HG03159 (cell line): ENCODE measurements around the gene CTDSPL.

Source experiments
- ATAC-seq: cut with Tn5 transposase; IDR thresholded peaks from one replicate; pipeline ENCODE4 v1.9.1; 2021; ENCODE audit warnings: mild to moderate bottlenecking, moderate library complexity; ENCODE audit not compliant: unreplicated experiment

Gene CTDSPL

DNA sequence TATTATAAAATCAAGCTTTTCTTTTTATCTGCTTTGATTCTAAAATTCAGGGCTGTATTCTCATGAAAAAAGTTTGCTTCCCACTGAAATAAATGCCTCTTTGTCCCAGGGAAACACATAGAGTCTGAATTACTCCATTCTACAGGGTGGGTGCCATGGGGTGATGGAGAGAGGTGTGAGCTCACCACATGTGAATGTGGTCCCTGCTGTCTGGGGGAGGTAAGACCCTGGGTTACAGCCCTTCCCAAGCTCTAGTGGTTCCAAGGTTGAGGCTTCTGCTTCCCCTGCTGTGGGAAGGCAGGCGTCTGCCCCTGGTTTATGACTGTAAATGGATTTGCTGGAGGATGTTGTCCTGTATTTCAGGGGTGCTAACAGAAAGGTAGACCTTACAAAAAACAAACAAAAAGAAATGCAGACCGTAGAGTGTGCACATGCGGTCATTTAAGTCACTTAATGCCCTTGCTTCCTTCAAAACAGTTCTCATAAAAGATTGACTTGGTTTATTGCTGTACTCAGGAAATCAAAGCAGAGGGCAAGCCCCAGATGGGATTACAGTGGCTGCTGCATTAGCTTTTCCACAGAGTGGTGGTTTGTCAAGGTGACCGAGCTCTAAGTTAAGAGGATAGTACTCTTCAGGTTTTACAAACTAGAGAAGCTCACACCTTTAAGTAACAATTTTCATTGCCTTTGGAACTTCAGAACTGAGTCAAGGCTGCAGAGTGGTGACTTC, 49.2 kb downstream of the CTDSPL start:
- no peak for ATAC-seq

DNA sequence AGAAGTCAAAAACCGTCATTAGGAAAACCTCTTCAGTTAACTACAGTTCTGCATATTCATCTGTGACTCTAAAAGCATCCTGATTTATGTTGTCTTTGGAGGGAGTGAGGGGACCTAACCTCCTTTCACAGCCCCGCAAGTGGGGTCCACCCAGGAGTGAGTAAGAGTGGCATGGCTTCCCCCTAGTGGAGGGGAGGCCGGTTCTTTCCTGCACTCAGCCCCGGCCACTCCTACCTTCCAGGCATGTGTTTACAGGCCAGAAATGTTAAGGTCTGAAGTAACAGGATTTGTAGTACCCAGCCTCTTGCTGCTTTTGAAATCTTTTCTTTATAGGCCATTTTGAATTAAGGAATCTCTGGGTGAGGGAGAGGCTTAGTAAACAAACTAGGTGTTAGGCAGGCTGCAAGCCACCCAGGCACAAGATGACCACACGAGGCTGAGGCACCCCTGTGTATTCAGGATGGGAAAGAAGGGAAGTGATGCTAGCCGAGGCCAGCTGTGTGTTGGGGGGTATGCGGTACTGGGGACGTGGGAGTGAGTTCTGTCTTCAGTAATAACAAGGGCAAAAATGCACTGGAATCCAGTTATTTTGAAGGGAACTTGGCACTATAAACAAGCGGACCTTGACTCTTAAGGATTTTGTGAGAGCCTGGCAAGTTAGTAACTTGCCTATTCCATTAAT, 50.5 kb downstream of the CTDSPL start:
- no peak for ATAC-seq

DNA sequence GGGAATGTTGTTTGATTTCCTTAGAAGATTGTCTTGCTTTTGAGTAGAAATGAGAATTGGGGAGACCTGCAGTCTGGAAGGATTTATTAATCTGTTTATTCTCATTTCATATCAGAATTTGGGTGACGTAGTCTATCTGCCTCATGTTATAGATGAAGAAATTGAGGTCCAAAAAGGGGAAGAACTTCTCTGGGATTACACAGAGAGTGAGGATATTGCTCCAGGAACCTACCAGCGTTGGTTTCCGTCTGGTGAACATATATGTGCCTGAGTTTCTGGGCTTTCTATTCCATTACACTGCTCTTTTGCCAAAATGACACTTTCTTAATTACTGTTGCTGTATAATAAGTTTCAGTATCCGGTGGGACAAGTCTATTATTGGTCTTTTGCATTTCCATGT, 51.8 kb downstream of the CTDSPL start:
- no peak for ATAC-seq

DNA sequence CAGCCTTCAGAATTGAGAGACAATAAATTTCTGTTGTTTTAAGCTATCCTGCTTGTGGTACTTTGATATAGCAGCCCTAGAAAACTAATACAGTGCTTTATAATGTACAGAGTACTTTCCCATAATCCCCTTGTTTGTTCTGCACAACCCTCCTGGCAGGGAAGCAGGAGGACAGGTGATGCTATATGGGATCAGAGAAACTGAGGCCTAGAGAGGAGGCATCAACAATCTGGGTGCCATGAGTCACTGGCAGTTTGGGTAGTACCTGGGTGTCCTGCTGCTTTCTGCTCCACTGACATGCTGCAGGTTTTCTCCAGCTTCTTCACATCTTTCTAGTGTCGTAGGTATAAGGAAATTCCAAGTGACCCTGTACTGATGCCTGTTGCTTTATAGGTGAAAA, 55.0 kb downstream of the CTDSPL start:
- ATAC-seq: no peak

DNA sequence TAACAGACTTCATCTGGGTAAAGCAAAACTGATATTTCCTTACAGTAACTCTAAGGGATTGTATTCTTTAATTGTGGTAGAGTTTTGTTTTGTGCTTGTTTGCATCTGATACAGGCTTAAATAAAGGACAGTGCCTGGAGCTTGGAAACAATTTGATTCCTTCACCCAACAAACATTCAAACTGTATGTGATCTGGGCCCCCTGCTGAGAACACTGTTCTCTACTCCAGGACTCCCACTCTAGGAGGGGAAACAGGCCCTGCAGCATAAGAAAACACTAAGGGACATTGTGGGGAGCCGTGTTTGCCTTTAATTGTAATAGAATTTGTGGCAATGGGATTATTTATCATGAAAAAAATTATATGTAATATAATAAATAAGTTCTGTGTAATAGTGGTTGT, 56.9 kb downstream of the CTDSPL start:
- ATAC-seq: no peak

DNA sequence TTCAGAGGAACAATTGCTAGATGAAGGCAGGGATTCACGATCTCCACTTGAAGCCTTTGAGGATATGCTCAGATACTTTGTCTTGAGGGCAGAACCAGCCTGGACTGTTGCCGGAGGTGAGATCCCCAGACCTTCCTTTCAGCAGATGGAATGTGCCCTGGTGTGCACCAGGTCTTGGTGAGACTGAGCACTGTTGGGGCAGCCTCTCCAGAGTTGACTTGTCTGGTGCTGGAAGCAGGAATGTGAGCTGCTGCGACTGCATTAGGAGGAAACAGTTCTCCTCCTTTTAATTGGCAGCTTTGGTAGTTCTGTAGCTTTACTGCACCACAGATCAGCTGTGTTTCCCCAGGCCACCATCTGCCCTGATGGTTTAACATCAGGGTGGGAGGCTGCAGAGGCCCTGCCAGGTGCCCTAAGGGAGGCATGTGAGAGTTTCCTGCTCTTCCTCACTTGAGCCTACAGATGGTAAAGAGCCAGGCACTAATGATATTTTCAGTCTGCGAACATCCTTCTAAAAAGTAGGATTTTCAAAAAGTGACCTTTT, 58.5 kb downstream of the CTDSPL start:
- no peak for ATAC-seq

DNA sequence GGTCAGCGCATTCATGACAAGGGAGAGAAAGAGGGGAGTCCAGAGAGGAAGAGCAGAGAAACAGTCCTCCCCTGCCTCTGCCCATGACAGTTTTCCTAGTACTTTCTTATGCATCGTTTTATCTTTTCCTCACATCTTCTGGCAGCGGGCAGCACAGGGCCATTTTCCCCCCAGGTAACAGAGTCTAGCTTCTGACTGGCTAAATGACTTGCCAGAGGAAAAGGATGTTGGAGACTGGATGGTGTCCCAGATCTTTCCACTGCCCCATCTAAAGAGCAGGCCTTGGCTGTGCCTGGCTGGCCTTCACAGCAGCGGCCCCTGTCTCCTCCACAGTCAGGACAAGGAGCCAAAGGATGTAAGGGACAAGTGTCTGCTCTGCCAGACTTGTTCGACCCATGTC, 59.3 kb downstream of the CTDSPL start:
- no peak for ATAC-seq

DNA sequence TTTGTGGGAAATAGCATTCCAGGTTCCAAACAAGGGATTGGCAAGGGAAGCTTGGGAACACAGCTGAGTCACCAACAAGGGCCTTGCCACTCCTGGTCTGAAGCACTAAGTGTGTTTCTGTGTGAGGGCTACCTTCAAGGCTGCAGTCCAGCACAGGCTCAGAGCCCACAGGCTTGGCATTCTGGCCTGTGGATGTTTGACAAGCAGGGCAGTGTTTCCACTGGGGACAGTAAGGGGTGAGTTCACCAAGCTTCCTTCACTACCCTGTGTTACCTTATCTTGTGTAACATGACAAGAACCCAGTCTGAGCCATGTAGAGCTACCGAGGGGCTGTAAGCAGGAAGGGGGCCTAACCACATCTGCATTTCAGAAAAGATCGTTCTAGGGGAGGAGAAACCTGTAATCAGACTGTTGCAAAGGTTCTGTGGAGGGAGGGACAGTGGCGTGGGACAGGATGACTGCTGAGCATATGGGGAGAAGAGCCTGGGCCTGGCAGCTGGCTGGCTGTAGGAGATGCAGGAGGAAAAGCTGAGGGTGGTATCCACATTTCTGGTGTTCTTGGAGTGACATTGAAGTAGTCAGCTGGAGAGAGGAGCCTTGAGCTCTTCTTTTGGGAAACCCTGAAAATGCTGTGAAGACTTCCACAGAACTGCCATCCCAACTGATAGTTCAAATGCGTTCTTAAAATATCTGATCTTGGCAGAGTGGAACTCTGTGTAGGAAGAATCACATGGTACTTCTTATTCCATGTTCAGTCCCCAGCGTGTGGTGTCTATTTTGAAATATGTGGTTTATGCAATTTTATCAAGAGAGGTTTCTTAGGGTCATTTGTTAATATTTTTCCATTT, 61.3 kb downstream of the CTDSPL start:
- no peak for ATAC-seq

DNA sequence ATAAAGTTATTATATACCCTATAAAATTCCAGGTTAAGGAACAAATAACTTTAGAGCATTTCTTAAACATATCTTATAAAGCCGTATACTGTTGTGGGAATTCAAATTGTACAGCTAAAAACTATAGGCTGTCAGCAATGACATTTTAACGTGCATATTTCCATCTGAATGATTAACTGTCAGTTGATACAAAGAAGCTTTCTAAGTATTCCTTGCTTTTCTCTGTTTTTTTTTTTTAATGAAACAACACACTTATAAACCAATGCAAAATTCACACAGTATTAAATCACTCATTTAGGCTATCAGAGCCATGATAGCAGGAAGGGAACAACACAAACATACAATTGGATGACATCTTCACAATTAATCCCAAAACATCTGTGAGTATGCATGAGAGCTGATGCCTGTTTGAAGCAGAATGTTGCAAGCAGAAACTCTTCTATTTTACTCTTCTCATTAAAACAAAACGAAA, 61.9 kb downstream of the CTDSPL start:
- ATAC-seq: no peak

DNA sequence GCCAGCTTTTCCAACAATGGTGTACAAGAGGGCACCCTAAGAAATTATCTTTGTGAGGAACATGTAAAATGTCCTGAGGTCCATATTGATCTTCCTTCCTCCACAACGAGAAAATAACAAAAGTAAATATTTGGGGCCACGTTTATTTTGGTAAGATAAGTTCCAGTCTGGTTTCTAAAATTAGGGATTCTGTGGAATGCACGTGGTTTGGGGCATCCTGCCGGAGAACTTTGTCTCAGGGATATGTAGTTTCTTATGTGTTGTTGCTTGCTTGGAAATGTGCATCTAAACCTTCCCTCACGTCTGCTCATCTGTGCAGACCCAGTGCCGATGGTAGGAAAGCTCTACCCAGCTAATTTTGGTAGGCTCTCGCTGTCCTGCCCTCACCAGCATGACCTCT, 62.8 kb downstream of the CTDSPL start:
- ATAC-seq: no peak

DNA sequence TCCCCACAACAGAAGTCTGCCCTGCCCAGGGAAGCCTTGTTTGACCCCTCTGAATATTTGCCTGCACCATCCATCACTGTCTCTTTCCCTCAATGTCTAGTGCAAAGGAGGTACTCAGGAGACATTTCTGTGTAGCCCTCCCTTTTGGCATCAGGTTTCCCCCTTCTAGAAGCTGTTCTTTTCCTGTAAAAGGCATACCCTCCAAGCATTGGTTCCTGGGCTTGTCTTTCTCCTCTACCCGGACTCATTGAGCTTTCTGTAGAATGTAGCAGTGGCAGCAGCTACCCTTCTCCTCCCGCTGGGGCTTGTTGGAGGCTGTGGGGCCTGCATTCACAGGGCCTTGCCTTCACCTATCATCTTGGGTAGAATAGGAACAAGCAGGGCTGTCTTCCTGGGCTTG, 63.5 kb downstream of the CTDSPL start:
- no peak for ATAC-seq

DNA sequence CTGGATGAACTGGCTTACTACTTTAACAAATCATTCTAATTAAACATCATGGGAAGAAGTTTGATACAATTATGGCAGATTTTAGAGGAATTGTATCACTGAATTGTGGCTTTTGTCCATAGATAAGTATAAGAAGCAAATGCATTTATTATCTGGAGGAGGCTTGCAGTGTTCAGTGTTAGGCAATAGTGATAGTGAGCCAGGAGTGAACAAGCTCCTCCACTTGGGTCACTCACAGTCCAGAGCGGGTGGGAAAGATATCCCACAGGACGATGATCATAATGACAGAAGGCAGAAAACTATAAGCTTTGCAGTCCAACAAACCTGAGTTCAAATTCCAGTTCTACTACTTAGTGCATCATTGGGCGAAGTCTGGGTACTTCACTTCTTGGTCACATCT, 64.9 kb downstream of the CTDSPL start:
- ATAC-seq: no peak

DNA sequence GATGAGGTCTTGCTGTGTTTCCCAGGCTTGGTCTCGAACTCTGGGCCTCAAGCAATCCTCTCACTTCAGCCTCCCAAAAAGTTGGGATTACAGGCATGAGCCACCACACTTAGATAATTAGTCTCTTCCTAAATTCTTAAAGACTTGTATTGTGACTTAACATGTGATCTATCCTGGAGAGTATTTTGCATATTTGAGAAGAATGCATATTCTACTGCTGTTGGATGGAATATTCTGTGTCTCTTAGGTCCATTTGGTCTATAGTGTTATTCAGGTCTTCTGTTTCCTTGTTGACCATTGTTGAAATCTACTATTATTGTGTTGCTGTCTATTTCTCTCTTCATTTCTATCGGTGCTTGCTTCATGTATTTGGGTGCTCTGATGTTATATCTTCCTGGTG, 68.8 kb downstream of the CTDSPL start:
- no peak for ATAC-seq

DNA sequence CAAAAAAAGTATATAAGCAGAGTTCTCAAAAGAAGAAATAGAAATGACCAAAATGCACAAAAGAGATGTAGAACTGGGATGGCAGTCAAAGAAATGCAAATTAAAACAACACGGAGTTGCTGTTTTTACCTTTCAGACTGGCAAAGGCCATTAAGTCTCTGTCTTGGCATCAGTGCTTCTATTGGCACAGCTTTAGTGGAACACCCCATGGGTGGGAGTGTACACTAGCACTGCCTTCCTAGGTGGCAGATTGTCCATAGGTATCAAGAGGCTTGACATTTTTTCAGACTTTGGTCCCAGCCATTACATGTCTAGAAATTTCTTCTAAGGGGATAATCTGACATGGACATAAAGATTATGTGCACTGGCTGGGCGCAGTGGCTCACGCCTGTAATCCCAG, 70.8 kb downstream of the CTDSPL start:
- no peak for ATAC-seq

DNA sequence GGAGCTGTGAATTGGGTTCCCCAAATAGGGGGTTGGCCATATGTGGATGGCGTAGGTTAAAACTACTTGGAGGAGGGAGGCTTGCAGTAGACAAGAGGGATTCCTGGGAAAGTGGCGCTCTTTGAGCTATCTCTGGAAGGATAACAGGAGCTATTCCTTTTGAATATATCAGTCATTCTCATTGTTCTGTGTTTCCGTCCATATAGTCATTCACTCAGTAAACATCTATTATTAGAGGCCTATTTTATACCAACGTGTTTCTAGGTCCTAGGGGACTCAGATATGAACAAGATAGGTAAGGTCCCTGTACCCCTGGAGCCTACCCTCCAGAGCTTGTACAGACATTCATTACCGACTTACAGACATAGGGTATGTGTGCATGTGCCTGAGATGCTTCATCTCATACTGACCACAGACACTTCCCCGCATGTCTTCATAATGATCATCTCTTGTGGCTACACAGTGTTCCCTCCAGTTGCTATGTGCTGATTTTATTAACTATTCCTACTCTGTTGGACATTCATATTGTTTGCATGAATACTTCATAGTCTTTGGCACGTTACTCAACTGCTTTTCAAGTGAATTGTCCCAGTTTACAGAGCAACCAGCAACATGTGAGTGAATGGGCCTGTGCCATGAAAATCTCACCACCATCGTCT, 73.1 kb downstream of the CTDSPL start:
- ATAC-seq: no peak

DNA sequence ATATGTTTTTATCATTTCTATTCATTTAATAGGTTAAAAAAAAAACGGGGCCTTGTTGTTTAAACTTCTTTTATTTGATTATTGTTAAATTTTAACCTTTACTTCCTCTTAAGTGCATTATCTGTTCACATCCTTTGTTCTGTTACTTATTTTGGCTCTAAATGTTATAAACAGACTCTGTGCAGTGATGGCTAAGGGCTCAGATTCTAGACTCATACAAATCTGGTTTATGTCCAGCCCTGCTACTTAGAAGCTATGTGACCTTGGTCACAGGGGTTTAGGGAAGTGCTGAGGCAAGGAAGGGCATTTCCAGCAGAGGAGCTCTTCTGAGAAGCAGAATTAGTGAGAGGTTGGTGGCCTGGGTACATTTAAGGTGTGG, 73.6 kb downstream of the CTDSPL start:
- ATAC-seq: no peak

DNA sequence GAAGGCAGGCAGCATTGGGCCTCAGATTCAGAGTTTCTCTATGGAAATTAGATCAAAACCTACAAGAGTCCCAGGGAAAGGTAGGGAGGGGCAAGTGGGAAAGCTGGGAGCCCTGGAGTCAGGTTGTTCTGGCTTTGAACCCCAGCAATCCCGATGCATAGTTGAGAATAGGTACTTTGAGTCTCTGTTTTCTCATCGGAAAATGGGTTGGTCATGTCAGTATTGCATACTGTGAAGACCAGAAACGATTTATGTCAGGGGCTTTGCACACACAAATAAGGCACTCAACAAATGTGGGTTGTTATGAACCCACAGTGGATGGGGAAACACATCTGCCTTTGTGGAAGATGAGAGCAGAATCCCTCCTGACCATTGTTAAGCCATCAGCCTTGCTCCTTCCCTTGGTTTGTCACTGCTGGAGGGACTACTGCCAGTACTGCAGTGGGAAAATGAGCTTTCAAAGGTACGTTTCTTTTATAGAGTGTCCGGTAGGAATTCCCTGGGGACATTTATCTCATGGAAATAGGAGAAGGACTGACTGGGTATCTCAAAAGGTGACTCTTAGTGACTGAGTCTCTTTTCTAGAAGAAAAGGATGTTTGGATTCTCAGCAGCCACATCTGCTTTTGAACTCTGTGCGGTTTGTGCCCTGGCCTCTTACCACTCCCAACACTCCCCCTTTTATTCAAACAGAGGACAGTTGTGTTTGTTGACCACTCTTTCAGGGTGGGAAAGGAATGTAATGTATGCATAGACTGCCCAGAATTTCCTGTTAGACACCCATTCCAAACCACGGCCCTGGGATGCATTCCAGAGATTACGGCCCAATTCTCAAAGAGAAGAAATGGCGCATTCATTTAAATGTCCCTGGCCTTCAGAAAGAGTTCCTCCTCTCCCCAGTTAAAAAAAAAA, 74.3 kb downstream of the CTDSPL start:
- no peak for ATAC-seq

DNA sequence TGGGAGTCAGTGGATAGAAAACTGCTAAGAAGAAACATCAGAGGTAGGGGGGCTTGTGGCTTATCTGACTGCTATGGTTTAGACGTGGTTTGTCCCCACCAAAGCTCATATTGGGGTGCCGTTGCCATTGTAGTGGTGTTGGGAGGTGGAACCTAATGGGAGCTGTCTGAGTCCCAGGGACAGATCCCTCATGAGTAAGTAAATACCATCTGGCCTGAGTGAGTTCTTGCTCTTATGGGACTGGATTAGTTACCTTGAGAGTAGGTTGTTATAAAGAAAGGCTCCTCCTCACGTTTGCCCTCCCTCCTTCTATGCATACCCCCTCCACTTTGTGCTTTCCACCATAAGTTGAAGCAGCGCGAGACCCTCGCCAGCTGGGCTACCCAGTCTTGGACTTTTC, 75.5 kb downstream of the CTDSPL start:
- no peak for ATAC-seq

DNA sequence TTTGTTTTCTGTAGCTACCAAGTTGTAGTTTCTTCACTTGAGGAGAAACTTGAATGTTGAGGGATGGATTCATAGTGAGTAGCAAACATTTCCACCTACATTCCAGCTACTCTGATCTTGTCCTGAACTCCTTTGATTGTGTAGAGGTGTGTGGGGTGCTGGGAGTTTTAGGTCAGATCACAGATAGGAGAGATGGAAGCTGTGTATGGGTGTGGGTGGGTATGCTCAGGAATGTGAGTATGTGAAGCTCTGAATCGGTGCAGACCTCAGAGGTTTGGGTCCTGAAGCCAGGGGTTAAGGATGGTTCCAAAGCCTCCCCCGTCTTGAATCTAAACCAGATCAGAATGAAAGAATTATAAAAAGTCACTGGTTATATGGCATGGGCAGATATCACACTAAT, 76.3 kb downstream of the CTDSPL start:
- ATAC-seq: no peak
